Hepatocyte (in vitro differentiated cells): ENCODE data around the gene SLCO3A1.
A peak's percentile ranks its signal among the peaks of the same experiment; 100 is the strongest.

Source experiments
- CTCF ChIP-seq: fragments of 200-600 bp; sonication (generic); IDR thresholded peaks from 2 replicates; pipeline ENCODE4 v1.5.1; 2016; ENCODE audit warnings: antibody characterized with exemption, mild to moderate bottlenecking; ENCODE audit not compliant: poor library complexity
- EZH2 ChIP-seq: fragments of 200-600 bp; sonication (generic); IDR thresholded peaks from 2 replicates; pipeline ENCODE4 v1.6.1; 2016; ENCODE audit warnings: antibody characterized with exemption, mild to moderate bottlenecking, borderline replicate concordance
- EZH2phosphoT487 ChIP-seq: fragments of 200-600 bp; sonication (generic); IDR thresholded peaks from one replicate; pipeline ENCODE4 v1.6.1; 2018; ENCODE audit warnings: antibody characterized with exemption, mild to moderate bottlenecking, low read depth, moderate library complexity; ENCODE audit not compliant: unreplicated experiment, severe bottlenecking

DNA sequence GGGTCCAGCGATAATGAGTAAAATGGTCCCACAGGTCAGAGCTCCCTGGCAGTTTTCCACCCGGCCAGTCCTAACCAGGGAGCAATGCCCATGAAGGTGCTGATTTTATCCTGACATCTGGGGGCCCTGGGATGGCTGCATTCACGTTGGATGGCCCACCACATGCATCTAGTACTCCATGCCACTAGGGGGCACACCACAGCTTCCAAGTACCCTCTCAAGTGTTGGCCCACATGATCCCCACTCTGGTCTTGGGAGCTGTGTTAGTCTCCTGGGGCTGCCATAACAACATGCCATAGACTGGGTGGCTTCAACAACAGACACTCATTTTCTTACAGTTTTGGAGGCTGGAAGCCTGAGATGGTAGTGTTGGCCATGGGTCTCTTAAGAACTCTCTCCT is 225.5 kb downstream of the SLCO3A1 start:
- TF ChIP-seq CTCF: peak; percentile 12
- TF ChIP-seq EZH2: no peak
- no peak for TF ChIP-seq EZH2phosphoT487
